ENCODE results near the gene PSTPIP1.
A peak's percentile ranks its signal among the peaks of the same experiment; 100 is the strongest.

PSTPIP1 gene

GRCh38 chr15:76972389-76973361 lies 22.3 kb upstream of the PSTPIP1 start:
- no peak overlapping the region for H3K4me3 ChIP-seq (ENCODE audit: low read depth, low read length)
- DNase-seq (ENCODE audit: low read depth) = no peak
- TF ChIP-seq, protein P1, sequence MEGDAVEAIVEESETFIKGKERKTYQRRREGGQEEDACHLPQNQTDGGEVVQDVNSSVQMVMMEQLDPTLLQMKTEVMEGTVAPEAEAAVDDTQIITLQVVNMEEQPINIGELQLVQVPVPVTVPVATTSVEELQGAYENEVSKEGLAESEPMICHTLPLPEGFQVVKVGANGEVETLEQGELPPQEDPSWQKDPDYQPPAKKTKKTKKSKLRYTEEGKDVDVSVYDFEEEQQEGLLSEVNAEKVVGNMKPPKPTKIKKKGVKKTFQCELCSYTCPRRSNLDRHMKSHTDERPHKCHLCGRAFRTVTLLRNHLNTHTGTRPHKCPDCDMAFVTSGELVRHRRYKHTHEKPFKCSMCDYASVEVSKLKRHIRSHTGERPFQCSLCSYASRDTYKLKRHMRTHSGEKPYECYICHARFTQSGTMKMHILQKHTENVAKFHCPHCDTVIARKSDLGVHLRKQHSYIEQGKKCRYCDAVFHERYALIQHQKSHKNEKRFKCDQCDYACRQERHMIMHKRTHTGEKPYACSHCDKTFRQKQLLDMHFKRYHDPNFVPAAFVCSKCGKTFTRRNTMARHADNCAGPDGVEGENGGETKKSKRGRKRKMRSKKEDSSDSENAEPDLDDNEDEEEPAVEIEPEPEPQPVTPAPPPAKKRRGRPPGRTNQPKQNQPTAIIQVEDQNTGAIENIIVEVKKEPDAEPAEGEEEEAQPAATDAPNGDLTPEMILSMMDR (IDR thresholded peaks at IDR 0.05; ENCODE audit: control insufficient read depth, extremely low read depth, insufficient read depth) = no peak

DNA sequence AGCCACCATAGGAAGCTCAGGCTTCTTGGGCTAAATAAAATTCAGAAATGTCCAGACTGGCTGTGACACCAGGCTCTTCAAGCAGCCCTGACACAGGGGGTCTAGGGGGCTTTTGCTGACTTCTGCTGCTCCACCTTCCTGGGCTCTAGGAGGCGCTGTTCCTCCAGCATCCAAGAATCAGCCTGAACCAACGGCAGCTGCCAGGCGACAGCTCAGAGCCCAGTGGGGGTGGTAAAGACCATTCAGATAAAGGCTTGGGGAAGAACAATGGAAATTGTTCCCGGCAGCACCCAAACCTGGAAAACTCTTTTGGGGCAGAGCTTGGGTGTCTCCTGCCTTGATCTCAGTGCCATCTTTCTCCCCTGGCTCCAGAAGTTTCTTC lies 21.6 kb upstream of the PSTPIP1 start:
- TF ChIP-seq, protein P1 (IDR thresholded peaks at IDR 0.05; ENCODE audit: control insufficient read depth, extremely low read depth, insufficient read depth) = peak; percentile 39
- no peak overlapping the region for H3K4me3 ChIP-seq (ENCODE audit: low read depth, low read length)
- no peak for DNase-seq (ENCODE audit: low read depth)

DNA sequence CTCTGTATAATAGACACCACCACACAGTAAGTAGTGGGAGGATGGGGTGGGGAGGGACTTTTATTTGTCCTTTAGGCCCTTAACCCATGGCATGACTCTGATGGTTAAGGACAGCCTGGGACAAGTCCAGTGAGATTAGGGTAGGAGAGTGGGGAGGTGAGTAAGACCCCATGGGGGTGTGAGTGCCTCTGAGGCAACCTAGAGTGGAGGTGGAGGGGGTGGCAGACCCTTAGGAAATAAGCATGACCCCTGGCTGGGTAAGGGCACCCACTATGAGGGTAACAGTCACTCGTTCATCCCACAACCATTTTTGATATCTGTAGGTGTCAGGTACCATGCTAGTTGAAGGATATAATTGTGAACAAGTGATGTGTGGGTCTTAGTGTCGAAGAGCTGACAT lies 21.0 kb upstream of the PSTPIP1 start:
- TF ChIP-seq, protein P1 (IDR thresholded peaks at IDR 0.05; ENCODE audit: control insufficient read depth, extremely low read depth, insufficient read depth) = no peak
- H3K4me3 ChIP-seq (ENCODE audit: low read depth, low read length) = no peak overlapping the region
- DNase-seq (ENCODE audit: low read depth) = no peak

GRCh38 chr15:76974456-76975036 lies 20.4 kb upstream of the PSTPIP1 start:
- no peak for DNase-seq (ENCODE audit: low read depth)
- H3K4me3 ChIP-seq (ENCODE audit: low read depth, low read length) = no peak overlapping the region
- TF ChIP-seq, protein P1 (IDR thresholded peaks at IDR 0.05; ENCODE audit: control insufficient read depth, extremely low read depth, insufficient read depth) = no peak

GRCh38 chr15:76976141-76976540 lies 18.8 kb upstream of the PSTPIP1 start:
- H3K4me3 ChIP-seq (ENCODE audit: low read depth, low read length) = no peak overlapping the region
- TF ChIP-seq, protein P1 (IDR thresholded peaks at IDR 0.05; ENCODE audit: control insufficient read depth, extremely low read depth, insufficient read depth) = no peak
- DNase-seq (ENCODE audit: low read depth) = no peak

DNA sequence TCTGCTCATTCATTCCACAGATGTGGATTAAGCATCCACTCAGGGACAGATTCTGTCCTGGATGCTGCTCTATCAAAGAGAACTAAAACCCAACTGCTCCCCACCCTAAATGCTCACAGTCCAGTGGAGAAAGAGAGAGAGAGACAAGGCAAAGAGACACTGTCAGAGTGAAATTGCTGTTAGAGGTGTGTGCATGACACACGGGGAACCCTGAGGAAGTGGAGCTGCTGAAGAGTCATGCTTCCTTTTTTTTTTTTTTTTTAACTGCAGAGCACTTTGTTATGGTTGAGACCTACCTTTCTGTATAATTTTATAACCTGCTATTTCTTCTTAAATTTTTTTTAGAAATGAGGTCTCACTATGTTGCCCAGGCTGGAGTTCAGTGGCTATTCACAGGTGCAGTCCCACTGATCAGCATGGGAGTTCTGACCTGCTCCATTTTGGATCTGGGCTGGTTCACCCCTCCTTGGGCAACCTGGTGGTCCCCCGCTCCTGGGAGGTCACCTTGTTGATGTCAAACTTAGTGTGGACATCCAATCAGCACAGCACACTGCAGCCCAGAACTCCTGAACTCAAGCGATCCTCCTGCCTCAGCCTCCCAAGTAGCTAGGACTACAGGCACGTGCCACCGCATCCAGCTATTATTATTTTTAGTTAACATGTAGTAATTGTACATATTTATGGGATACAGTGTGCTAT lies 18.2 kb upstream of the PSTPIP1 start:
- TF ChIP-seq, protein P1 (IDR thresholded peaks at IDR 0.05; ENCODE audit: control insufficient read depth, extremely low read depth, insufficient read depth) = no peak
- H3K4me3 ChIP-seq (ENCODE audit: low read depth, low read length) = no peak overlapping the region
- DNase-seq (ENCODE audit: low read depth) = no peak

Data from LNCaP clone FGC (cell line).